Measurements from ENCODE around the gene SNTN. TPM values are rescaled to one million over a fixed set of nuclear protein-coding genes. Genes with fewer than 3 reads are reported as not detected.

The SNTN gene
- not detected in 2 replicates for total RNA-seq (2014; rRNA removed; shearing (Covaris generic))
- polyA plus RNA-seq (2016; fragmentation: Nextera tagmentation; extraction: Ambion mirVana), result 0.70 TPM in 1 of 2 replicates, not detected in the other
- long read RNA-seq, result 0 reads

DNA sequence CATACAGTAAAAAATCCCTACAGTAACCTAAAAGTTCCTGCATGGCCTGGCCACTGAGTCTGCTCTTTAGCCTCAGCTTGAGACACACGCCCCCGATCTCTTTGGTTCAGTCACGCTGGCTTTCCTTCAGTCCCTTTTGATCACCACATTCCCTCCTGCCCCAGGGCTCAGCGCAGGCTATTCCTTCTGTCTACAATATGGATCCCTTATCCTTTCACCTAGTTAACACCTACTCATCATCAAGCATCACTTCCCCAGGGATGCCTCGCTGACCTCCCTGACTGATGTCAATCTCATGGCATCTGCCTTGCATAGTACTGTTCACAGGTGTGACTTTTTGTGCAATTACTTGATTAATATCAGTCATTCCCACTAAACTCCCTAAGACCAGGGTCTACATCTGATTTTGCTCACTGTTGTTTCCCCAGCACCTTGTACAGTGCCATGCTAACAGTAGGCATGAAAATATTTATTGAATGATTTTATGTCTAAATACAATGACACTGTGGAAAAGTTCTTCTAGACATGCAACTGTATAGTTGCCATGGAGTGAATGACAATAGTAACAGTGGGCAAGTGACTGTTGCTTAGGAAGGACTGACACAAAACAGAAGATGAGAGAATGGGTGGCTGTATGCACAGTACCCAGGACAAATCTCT lies at the start of gene SNTN:
Gene SNTN (plus strand): TSS at position 610 of the 660 bp plus-strand sequence. CDS start 13 bp downstream, at position 623.
- Mint-ChIP-seq H3K4me3 (no peak within 1 kb of the TSS), H3K9me3 (peaks cover 7% of the 10 kb centered on the region; the same call in 1 of the 3 replicates), H3K27me3 (ENCODE audit: insufficient read depth, low read depth, poor library complexity) (no peaks in the 10 kb centered on the region), H3K27ac (no peak within 1 kb of the TSS), H3K4me1 (no peaks in the 10 kb centered on the region), H3K36me3 (ENCODE audit: low read depth) (0 out of 3 replicates have a peak, but pooled peaks cover 5% of the 10 kb centered on the region)
- Histone ChIP-seq H3K4me1 (ENCODE audit: insufficient read depth) (no peaks in the 10 kb centered on the region), H3K79me2 (replicated peaks; ENCODE audit: insufficient read depth) (no peaks in the 10 kb centered on the region), H3K27me3 (ENCODE audit: insufficient read depth) (no peaks in the 10 kb centered on the region), H4K20me1 (replicated peaks; ENCODE audit: insufficient read depth) (no peaks in the 10 kb centered on the region), H3F3A (replicated peaks; ENCODE audit: low read depth) (no peaks in the 10 kb centered on the region), H2AFZ (no peak within 1 kb of the TSS), H3K4me3 (no peak within 1 kb of the TSS), H3K36me3 (ENCODE audit: insufficient read depth) (no peaks in the 10 kb centered on the region), H3K4me2 (no peak within 1 kb of the TSS), H3K9me2 (ENCODE audit: insufficient read depth) (no peaks in the 10 kb centered on the region), H3K27ac (ENCODE audit: low read depth) (no peak within 1 kb of the TSS)
- TF ChIP-seq POLR2AphosphoS5 (IDR thresholded peaks at IDR 0.05; ENCODE audit: low read depth), result no peak
- TF ChIP-seq, protein P1, sequence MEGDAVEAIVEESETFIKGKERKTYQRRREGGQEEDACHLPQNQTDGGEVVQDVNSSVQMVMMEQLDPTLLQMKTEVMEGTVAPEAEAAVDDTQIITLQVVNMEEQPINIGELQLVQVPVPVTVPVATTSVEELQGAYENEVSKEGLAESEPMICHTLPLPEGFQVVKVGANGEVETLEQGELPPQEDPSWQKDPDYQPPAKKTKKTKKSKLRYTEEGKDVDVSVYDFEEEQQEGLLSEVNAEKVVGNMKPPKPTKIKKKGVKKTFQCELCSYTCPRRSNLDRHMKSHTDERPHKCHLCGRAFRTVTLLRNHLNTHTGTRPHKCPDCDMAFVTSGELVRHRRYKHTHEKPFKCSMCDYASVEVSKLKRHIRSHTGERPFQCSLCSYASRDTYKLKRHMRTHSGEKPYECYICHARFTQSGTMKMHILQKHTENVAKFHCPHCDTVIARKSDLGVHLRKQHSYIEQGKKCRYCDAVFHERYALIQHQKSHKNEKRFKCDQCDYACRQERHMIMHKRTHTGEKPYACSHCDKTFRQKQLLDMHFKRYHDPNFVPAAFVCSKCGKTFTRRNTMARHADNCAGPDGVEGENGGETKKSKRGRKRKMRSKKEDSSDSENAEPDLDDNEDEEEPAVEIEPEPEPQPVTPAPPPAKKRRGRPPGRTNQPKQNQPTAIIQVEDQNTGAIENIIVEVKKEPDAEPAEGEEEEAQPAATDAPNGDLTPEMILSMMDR (conservative IDR thresholded peaks at IDR 0.05; ENCODE audit: low read depth in 2 of 2), result no peak
- no peak for TF ChIP-seq ZNF114 (CRISPR knock-in tag; IDR thresholded peaks at IDR 0.05)
- TF ChIP-seq, protein P2, sequence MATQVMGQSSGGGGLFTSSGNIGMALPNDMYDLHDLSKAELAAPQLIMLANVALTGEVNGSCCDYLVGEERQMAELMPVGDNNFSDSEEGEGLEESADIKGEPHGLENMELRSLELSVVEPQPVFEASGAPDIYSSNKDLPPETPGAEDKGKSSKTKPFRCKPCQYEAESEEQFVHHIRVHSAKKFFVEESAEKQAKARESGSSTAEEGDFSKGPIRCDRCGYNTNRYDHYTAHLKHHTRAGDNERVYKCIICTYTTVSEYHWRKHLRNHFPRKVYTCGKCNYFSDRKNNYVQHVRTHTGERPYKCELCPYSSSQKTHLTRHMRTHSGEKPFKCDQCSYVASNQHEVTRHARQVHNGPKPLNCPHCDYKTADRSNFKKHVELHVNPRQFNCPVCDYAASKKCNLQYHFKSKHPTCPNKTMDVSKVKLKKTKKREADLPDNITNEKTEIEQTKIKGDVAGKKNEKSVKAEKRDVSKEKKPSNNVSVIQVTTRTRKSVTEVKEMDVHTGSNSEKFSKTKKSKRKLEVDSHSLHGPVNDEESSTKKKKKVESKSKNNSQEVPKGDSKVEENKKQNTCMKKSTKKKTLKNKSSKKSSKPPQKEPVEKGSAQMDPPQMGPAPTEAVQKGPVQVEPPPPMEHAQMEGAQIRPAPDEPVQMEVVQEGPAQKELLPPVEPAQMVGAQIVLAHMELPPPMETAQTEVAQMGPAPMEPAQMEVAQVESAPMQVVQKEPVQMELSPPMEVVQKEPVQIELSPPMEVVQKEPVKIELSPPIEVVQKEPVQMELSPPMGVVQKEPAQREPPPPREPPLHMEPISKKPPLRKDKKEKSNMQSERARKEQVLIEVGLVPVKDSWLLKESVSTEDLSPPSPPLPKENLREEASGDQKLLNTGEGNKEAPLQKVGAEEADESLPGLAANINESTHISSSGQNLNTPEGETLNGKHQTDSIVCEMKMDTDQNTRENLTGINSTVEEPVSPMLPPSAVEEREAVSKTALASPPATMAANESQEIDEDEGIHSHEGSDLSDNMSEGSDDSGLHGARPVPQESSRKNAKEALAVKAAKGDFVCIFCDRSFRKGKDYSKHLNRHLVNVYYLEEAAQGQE (IDR thresholded peaks at IDR 0.05; ENCODE audit: unreplicated experiment), result no peak
- no peak for TF ChIP-seq NANOG (IDR thresholded peaks at IDR 0.05; ENCODE audit: borderline replicate concordance)
- no peak for TF ChIP-seq CREB1 (CRISPR knock-in tag; IDR thresholded peaks at IDR 0.05; ENCODE audit: low read depth)
- TF ChIP-seq ZNF331 (CRISPR knock-in tag; IDR thresholded peaks at IDR 0.05; ENCODE audit: low read depth), result no peak
- TF ChIP-seq, protein P3, sequence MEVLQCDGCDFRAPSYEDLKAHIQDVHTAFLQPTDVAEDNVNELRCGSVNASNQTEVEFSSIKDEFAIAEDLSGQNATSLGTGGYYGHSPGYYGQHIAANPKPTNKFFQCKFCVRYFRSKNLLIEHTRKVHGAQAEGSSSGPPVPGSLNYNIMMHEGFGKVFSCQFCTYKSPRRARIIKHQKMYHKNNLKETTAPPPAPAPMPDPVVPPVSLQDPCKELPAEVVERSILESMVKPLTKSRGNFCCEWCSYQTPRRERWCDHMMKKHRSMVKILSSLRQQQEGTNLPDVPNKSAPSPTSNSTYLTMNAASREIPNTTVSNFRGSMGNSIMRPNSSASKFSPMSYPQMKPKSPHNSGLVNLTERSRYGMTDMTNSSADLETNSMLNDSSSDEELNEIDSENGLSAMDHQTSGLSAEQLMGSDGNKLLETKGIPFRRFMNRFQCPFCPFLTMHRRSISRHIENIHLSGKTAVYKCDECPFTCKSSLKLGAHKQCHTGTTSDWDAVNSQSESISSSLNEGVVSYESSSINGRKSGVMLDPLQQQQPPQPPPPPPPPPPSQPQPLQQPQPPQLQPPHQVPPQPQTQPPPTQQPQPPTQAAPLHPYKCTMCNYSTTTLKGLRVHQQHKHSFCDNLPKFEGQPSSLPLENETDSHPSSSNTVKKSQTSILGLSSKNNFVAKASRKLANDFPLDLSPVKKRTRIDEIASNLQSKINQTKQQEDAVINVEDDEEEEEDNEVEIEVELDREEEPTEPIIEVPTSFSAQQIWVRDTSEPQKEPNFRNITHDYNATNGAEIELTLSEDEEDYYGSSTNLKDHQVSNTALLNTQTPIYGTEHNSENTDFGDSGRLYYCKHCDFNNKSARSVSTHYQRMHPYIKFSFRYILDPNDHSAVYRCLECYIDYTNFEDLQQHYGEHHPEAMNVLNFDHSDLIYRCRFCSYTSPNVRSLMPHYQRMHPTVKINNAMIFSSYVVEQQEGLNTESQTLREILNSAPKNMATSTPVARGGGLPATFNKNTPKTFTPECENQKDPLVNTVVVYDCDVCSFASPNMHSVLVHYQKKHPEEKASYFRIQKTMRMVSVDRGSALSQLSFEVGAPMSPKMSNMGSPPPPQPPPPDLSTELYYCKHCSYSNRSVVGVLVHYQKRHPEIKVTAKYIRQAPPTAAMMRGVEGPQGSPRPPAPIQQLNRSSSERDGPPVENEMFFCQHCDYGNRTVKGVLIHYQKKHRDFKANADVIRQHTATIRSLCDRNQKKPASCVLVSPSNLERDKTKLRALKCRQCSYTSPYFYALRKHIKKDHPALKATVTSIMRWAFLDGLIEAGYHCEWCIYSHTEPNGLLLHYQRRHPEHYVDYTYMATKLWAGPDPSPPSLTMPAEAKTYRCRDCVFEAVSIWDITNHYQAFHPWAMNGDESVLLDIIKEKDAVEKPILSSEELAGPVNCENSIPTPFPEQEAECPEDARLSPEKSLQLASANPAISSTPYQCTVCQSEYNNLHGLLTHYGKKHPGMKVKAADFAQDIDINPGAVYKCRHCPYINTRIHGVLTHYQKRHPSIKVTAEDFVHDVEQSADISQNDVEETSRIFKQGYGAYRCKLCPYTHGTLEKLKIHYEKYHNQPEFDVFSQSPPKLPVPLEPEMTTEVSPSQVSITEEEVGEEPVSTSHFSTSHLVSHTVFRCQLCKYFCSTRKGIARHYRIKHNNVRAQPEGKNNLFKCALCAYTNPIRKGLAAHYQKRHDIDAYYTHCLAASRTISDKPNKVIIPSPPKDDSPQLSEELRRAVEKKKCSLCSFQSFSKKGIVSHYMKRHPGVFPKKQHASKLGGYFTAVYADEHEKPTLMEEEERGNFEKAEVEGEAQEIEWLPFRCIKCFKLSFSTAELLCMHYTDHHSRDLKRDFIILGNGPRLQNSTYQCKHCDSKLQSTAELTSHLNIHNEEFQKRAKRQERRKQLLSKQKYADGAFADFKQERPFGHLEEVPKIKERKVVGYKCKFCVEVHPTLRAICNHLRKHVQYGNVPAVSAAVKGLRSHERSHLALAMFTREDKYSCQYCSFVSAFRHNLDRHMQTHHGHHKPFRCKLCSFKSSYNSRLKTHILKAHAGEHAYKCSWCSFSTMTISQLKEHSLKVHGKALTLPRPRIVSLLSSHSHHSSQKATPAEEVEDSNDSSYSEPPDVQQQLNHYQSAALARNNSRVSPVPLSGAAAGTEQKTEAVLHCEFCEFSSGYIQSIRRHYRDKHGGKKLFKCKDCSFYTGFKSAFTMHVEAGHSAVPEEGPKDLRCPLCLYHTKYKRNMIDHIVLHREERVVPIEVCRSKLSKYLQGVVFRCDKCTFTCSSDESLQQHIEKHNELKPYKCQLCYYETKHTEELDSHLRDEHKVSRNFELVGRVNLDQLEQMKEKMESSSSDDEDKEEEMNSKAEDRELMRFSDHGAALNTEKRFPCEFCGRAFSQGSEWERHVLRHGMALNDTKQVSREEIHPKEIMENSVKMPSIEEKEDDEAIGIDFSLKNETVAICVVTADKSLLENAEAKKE (CRISPR knock-in tag; IDR thresholded peaks at IDR 0.05), result no peak
- no peak for TF ChIP-seq EZH2 (IDR thresholded peaks at IDR 0.05; ENCODE audit: low read depth, unreplicated experiment)
- no peak for TF ChIP-seq STAT1 (IDR thresholded peaks at IDR 0.05; ENCODE audit: unreplicated experiment)
- no peak for TF ChIP-seq EZH2phosphoT487 (IDR thresholded peaks at IDR 0.05; ENCODE audit: unreplicated experiment)
- no peak for TF ChIP-seq JUNB (IDR thresholded peaks at IDR 0.05; ENCODE audit: unreplicated experiment)
- TF ChIP-seq, protein P4, sequence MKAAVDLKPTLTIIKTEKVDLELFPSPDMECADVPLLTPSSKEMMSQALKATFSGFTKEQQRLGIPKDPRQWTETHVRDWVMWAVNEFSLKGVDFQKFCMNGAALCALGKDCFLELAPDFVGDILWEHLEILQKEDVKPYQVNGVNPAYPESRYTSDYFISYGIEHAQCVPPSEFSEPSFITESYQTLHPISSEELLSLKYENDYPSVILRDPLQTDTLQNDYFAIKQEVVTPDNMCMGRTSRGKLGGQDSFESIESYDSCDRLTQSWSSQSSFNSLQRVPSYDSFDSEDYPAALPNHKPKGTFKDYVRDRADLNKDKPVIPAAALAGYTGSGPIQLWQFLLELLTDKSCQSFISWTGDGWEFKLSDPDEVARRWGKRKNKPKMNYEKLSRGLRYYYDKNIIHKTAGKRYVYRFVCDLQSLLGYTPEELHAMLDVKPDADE (IDR thresholded peaks at IDR 0.05), result no peak
- ATAC-seq (no peak), DNase-seq (ENCODE audit: low spot score) (no peak)
